Renal cortical epithelial cell (primary cell): ENCODE results near the gene RAB3IL1. TPM values are rescaled to one million over a fixed set of nuclear protein-coding genes. Genes with fewer than 3 reads are reported as not detected.
A peak's percentile ranks its signal among the peaks of the same experiment; 100 is the strongest.

ENCODE experiments used
- DNase-seq: peaks from one replicate; pipeline ENCODE4 v3.0.0-alpha.2; 2011; ENCODE audit warnings: low read depth
- total RNA-seq: library from RNA; depleted of rRNA; stranded (reverse); fragments of >200 nt; gene quantifications from 2 replicates; pipeline ENCODE4 v1.2.3, GENCODE V29; 2014

RAB3IL1 gene
- total RNA-seq, 1 donor from 2014 or later, result 0.75 TPM

DNA sequence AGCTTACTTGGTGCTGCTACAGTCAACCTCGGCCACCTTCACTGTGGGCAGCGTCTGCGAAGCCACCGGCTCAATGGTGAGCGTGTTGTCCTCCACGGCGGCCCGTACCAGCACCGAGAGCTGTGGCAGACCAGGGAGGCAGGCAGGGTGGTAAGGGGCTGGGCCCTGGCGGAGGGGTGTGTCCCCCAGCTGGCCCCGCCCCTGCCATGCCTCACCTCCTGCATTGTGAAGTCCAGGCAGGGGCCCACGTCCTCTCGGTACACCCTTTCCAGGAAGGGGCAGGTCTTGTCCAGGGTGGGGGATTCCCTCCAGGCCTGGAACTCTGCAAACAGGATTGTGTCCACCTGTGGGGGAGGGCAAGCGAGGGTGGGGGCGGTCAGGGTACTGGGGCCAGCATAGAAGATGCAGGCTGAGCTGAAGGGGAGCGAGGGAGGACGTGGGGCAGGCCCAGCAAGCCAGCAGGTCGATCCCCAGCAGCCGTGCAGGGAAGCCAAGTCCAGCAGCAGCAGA is 12.8 kb downstream of the RAB3IL1 start:
- peak; percentile 41 for DNase-seq

- no peak for DNase-seq
Observed at GRCh38 chr11:61903845-61904244, 13.5 kb downstream of the RAB3IL1 start.

GRCh38 chr11:61902313-61902712 is 15.1 kb downstream of the RAB3IL1 start:
- no peak for DNase-seq

DNA sequence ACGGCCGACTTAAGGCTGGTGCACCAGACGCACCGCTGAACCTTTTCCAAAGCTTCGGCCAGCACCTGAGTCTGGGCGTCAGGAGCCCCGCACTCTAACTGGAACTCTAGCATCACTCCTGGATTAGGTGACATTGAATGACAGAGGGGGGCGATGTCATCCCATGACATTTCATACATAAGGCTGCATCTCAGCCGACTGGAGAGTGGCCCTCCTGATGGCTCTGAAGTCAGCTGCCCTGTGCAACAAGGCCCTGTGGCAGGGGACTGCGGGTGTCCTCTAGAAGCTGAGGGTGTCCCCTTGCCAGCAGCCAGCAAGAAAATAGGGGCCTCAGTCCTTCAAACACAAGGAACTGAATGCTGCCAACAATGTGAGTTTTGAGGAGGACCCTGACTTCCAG is 16.0 kb downstream of the RAB3IL1 start:
- no peak for DNase-seq

GRCh38 chr11:61900251-61900650 is 17.1 kb downstream of the RAB3IL1 start:
- no peak for DNase-seq

- DNase-seq, result peak; percentile 48
Observed at GRCh38 chr11:61899146-61899841, 18.1 kb downstream of the RAB3IL1 start.

DNA sequence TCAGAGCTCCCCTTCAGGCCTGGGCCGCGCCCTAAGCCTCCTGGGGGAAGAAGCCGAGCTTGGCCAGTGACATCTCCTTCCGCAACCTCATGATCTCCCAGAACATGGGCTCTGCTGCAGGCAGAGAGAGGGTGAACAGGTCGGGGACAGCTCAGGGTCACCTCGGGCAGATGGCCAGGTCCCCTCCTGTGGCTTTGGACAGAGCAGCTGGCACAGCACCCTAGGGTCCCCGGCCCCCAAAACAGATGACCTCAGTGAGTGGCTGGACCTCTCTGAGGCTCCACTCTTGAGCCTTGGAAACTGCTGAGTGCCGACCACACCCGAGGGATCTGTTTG is 19.2 kb downstream of the RAB3IL1 start:
- DNase-seq, result no peak

DNA sequence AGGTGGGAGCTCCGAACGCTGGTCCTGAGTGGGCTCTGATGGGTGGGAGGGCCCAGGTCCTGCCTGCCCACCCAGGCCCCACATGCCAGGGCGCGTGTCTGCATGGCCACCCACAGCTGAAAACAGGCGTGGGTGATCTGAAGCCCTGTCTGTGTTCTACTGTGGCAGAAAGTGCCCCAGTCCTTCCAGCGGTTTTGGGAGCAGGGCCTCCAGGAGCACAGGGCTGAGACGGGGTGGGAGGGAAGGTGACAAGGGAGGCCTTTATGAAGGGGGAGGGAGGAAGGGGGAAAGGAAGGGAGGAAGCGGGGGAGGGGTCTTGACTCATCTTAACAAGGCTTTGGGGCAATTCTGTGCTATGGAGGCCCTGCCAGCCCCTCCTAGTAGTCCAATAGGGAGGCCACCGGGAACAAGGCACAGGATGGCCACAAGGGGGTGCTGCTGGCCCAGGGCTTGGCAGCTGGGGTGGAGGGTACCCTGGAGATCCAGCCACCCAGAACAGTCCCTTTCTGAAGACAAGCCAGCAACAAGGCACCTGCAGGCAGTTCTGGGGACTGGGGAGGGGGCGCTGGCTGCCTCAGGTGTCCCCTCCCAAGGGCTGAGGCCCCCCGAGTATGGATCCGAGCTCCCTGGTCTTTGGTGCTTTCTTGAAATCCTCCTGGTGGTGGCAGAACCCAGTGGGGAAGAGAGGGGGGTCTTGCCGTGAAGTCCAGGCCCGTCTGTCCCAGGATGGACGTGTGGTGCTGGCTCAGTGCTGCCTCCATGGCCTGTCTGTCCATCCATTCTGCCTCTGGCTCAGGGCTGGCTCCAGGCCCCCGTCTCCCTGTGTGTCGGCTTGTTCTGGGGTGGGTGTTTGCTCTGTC is 19.7 kb downstream of the RAB3IL1 start:
- peak; percentile 28 for DNase-seq

DNA sequence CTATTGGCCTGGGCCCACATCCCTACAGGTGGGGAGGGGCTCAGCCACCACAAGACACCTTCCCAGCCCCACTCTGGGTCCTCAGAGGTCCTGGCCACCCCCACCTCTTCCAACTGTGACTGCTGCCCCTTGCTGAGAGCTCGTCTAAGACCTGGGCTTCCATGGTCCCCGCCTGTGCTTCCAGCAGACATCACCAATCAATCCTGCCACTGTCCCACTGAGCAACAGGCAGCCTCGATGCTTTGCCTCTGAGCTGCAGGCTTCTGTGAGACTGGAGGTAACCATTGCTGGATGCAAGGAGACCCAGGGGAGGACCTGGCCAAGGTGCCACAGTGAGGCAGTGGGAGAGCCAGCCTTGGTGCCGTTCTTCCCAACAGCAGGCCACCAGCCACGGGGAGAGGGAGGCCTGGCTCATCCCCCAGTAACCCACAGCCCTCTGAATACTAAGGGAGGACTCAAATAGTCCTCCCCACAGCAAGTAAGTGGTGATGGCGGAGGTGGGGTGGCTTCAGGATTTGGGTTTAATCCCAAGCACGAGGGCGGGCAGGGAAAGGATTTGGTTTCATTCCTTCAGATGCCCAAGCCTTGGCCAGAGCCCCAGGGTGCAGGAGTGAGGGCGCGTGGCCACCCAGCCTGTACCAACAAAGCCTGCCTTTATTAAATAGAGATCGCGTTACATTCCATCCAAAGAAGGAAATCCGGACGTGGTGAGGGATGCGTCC is 20.5 kb downstream of the RAB3IL1 start:
- no peak for DNase-seq

GRCh38 chr11:61895718-61896059 is 21.7 kb downstream of the RAB3IL1 start:
- no peak for DNase-seq

DNA sequence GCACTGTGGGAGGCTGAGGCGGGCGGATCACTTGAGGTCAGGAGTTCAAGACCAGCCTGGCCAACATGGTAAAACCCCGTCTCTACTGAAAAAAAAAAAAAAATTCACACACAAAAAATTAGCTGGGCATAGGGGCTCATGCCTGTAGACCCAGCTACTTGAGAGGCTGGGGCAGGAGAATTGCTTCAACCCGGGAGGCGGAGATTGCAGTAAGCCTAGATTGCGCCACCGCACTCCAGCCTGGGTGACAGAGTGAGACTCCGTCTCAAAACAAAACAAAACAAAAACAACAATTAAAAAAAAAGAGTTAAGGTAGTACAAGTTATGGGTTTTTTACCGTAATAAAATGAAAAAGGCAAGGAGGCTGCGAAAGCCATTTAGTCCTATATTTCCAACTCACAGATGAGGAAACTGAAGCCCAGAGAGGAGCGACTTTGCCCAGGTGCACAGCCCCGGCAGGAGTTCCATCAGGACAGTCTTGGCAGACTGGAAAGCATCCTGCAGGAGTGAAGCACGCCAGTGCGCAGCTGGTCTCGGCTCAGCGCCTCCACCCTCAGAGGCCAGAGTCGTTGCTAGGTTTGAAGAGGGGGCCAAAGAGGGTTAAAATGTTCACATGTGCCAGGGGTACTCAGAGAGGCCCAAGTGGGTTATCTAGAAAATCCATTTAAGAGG is 22.2 kb downstream of the RAB3IL1 start:
- no peak for DNase-seq

DNA sequence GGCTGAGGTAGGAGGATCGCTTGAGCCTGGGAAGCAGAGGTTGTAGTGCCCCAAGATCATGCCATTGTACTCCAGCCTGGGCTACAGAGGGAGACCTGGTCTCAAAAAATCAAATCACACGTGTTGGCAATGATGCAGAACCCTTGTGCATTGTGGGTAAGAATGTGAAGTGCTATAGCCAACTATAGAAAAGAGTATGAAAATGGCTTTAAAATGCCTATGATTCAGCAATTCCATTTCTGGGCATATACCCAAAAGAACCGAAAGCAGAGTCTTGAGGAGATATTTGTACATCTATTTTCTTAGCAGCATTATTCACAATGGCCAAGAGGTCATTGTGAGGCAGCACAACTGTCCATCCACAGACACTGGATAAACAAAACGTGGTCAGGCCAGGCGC is 23.4 kb downstream of the RAB3IL1 start:
- DNase-seq, result peak; percentile 23

- no peak for DNase-seq
Observed at GRCh38 chr11:61892085-61892370, 25.3 kb downstream of the RAB3IL1 start.

GRCh38 chr11:61891331-61892084 is 25.9 kb downstream of the RAB3IL1 start, which contains the start of gene FADS3:
TSS of gene FADS3 (minus strand) at chr11:61891545. CDS start at chr11:61891381, 164 bp downstream.
- peak; percentile 27 for DNase-seq

- peak; percentile 71 for DNase-seq
Observed at GRCh38 chr11:61890529-61891330, 26.6 kb downstream of the RAB3IL1 start.

GRCh38 chr11:61889831-61890230 is 27.5 kb downstream of the RAB3IL1 start:
- DNase-seq, result no peak

- no peak for DNase-seq
Observed at GRCh38 chr11:61888590-61888989, 28.8 kb downstream of the RAB3IL1 start.

GRCh38 chr11:61887839-61888494 is 29.4 kb downstream of the RAB3IL1 start:
- peak; percentile 97 for DNase-seq

GRCh38 chr11:61886643-61887042 is 30.7 kb downstream of the RAB3IL1 start:
- no peak for DNase-seq
